Measurements from ENCODE around the gene MCC.

GRCh38 chr5:113195771-113196170 lies 292.5 kb downstream of the MCC start:
- TF ChIP-seq EP300 (IDR thresholded peaks at IDR 0.05) (no peak), CTCF (IDR thresholded peaks at IDR 0.05) (no peak), POLR2A (IDR thresholded peaks at IDR 0.05) (no peak)

Measured in upper lobe of left lung (tissue), 4 donors.